NCI-H2227 (cell line): Measurements from ENCODE around the gene EPHB2.
A peak's percentile ranks its signal among the peaks of the same experiment; 100 is the strongest.

ENCODE experiments used
- DNase-seq: peaks from one replicate; lab custom pipeline; 2025; ENCODE audit not compliant: unreplicated experiment; lab: John Stamatoyannopoulos, UW

The EPHB2 gene

GRCh38 chr1:22816067-22816775, 105.6 kb downstream of the EPHB2 start:
- no peak for DNase-seq

GRCh38 chr1:22816803-22817202, 106.2 kb downstream of the EPHB2 start:
- DNase-seq, result no peak

GRCh38 chr1:22817462-22817861, 106.8 kb downstream of the EPHB2 start:
- no peak for DNase-seq

GRCh38 chr1:22818061-22818770, 107.6 kb downstream of the EPHB2 start:
- DNase-seq, result no peak

GRCh38 chr1:22819361-22819760, 108.7 kb downstream of the EPHB2 start:
- no peak for DNase-seq

GRCh38 chr1:22821027-22821426, 110.4 kb downstream of the EPHB2 start:
- no peak for DNase-seq

GRCh38 chr1:22822371-22822770, 111.7 kb downstream of the EPHB2 start:
- no peak for DNase-seq

GRCh38 chr1:22824466-22824865, 113.8 kb downstream of the EPHB2 start:
- no peak for DNase-seq

- no peak for DNase-seq
These were observed 114.3 kb downstream of the EPHB2 start for GRCh38 chr1:22824975-22825374.

GRCh38 chr1:22825486-22826189, 115.0 kb downstream of the EPHB2 start:
- no peak for DNase-seq

- DNase-seq, result no peak
These were observed 116.3 kb downstream of the EPHB2 start for GRCh38 chr1:22826604-22827580.

- no peak for DNase-seq
These were observed 117.2 kb downstream of the EPHB2 start for GRCh38 chr1:22827666-22828483.

- DNase-seq, result peak; percentile 50
These were observed 118.1 kb downstream of the EPHB2 start for GRCh38 chr1:22828484-22829308.

GRCh38 chr1:22829309-22829989, 118.8 kb downstream of the EPHB2 start:
- no peak for DNase-seq

GRCh38 chr1:22830041-22830566, 119.5 kb downstream of the EPHB2 start:
- DNase-seq, result peak; percentile 45

- DNase-seq, result no peak
These were observed 120.2 kb downstream of the EPHB2 start for GRCh38 chr1:22830757-22831340.

GRCh38 chr1:22831729-22832413, 121.2 kb downstream of the EPHB2 start:
- no peak for DNase-seq
